Endothelial cell (in vitro differentiated cells): ENCODE results near the gene ALKBH2. TPM values are rescaled to one million over a fixed set of nuclear protein-coding genes. Genes with fewer than 3 reads are reported as not detected.

ENCODE experiments used
- DNase-seq: peaks from one replicate; pipeline ENCODE4 v3.0.0; 2021; ENCODE audit warnings: low spot score
- H3K27ac Mint-ChIP-seq: one replicate; pipeline ENCODE4 v1.8.0; 2021; ENCODE audit warnings: mixed read lengths, inconsistent platforms; ENCODE audit not compliant: unreplicated experiment
- H3K27me3 Mint-ChIP-seq: one replicate; pipeline ENCODE4 v1.8.0; 2021; ENCODE audit warnings: mild to moderate bottlenecking, moderate library complexity, mixed read lengths, inconsistent platforms; ENCODE audit not compliant: unreplicated experiment
- H3K36me3 Mint-ChIP-seq: one replicate; pipeline ENCODE4 v1.8.0; 2021; ENCODE audit warnings: mild to moderate bottlenecking, low read depth, mixed read lengths, inconsistent platforms; ENCODE audit not compliant: unreplicated experiment
- H3K4me1 Mint-ChIP-seq: one replicate; pipeline ENCODE4 v1.8.0; 2021; ENCODE audit warnings: mild to moderate bottlenecking, mixed read lengths, inconsistent platforms; ENCODE audit not compliant: unreplicated experiment
- H3K4me3 Mint-ChIP-seq: one replicate; pipeline ENCODE4 v1.8.0; 2021; ENCODE audit warnings: mild to moderate bottlenecking, mixed read lengths, inconsistent platforms; ENCODE audit not compliant: unreplicated experiment
- H3K9me3 Mint-ChIP-seq: one replicate; pipeline ENCODE4 v1.8.0; 2021; ENCODE audit warnings: mixed read lengths, inconsistent platforms; ENCODE audit not compliant: unreplicated experiment
- CTCF ChIP-seq: fragments of 200-600 bp; sonication (generic); IDR thresholded peaks from one replicate; pipeline ENCODE4 v1.5.0; 2021; ENCODE audit warnings: antibody characterized with exemption; ENCODE audit not compliant: unreplicated experiment
- total RNA-seq: library from RNA; stranded (reverse); fragmentation: NEBNext Ultra II Directional; extraction: Animal tissue kit (Norgen Biotek cat#: 25700); gene quantifications from one replicate; pipeline ENCODE4 v1.2.1, GENCODE V29; 2021; ENCODE audit not compliant: unreplicated experiment

ALKBH2 gene
- total RNA-seq, 1 donor from 2014 or later = 10.4 TPM

- Mint-ChIP-seq H3K27ac (no peak overlapping the region), H3K27me3 (peaks cover 7% of the 10 kb centered on the region), H3K36me3 (no peaks in the 10 kb centered on the region), H3K4me3 (no peak overlapping the region), H3K4me1 (peaks cover 5% of the 10 kb centered on the region), H3K9me3 (no peaks in the 10 kb centered on the region)
- TF ChIP-seq CTCF = no peak
- no peak for DNase-seq
These were observed 46.0 kb downstream of the ALKBH2 start for GRCh38 chr12:109047081-109047805.

GRCh38 chr12:109044241-109044640, 49.0 kb downstream of the ALKBH2 start:
- H3K27ac Mint-ChIP-seq = no peak overlapping the region
- no peak for DNase-seq
- peaks cover 7% of the 10 kb centered on the region for H3K27me3 Mint-ChIP-seq

More at GRCh38 chr12:109044241-109044640, 49.0 kb downstream of the ALKBH2 start:
- Mint-ChIP-seq H3K9me3 (no peaks in the 10 kb centered on the region), H3K4me1 (no peaks in the 10 kb centered on the region), H3K4me3 (no peak overlapping the region), H3K36me3 (no peaks in the 10 kb centered on the region)
- TF ChIP-seq CTCF = no peak

Other genes with a start within 250 kb of the ALKBH2 start
- 67.5 TPM for gene SSH1, start 235.9 kb downstream of the ALKBH2 start, total RNA-seq
- gene DAO, start 213.4 kb downstream of the ALKBH2 start, total RNA-seq = 0.41 TPM
- gene SVOP, start 72.4 kb downstream of the ALKBH2 start, total RNA-seq = 0.15 TPM
- 13.6 TPM for gene USP30, start 40.9 kb downstream of the ALKBH2 start, total RNA-seq
- gene UNG, start 4.1 kb upstream of the ALKBH2 start, total RNA-seq = 39.4 TPM
- 1.7 TPM for gene ACACB, start 23.1 kb upstream of the ALKBH2 start, total RNA-seq
- not detected for gene FOXN4, start 215.8 kb upstream of the ALKBH2 start, total RNA-seq